Activated T-helper 17 cell treated with anti-CD3 and anti-CD28 coated beads, Interleukin-2, amount 50 U/mL, for 72 hours (primary cell): ENCODE measurements around the gene ADCY7. TPM values are rescaled to one million over a fixed set of nuclear protein-coding genes. Genes with fewer than 3 reads are reported as not detected.
A peak's percentile ranks its signal among the peaks of the same experiment; 100 is the strongest.

Experiments
- ATAC-seq: fragments of 150-1000 bp; cut with Tn5 transposase; replicated peaks from 2 replicates; pipeline ENCODE4 v1.10.0; 2021; ENCODE audit warnings: mild to moderate bottlenecking, moderate library complexity
- H3K27ac Mint-ChIP-seq: one replicate; pipeline ENCODE4 v1.8.0; 2022; ENCODE audit warnings: mixed read lengths
- H3K27me3 Mint-ChIP-seq: one replicate; pipeline ENCODE4 v1.8.0; 2022; ENCODE audit warnings: mixed read lengths
- H3K36me3 Mint-ChIP-seq: one replicate; pipeline ENCODE4 v1.8.0; 2022; ENCODE audit warnings: low read depth, mild to moderate bottlenecking, mixed read lengths
- H3K4me1 Mint-ChIP-seq: one replicate; pipeline ENCODE4 v1.8.0; 2022; ENCODE audit warnings: mixed read lengths
- H3K4me3 Mint-ChIP-seq: one replicate; pipeline ENCODE4 v1.8.0; 2022; ENCODE audit warnings: mild to moderate bottlenecking, mixed read lengths
- H3K9me3 Mint-ChIP-seq: one replicate; pipeline ENCODE4 v1.8.0; 2022; ENCODE audit warnings: mixed read lengths
- total RNA-seq, 2 donors: library from RNA; stranded (reverse); gene quantifications; one replicate each; pipeline ENCODE4 v1.2.3, GENCODE V29; 2022

ADCY7 gene
- total RNA-seq, 2 donors from 2014 or later: 156 to 173 TPM

GRCh38 chr16:50309527-50310307 lies 43.4 kb downstream of the ADCY7 start:
- Mint-ChIP-seq H3K36me3 (peaks cover 74% of the 10 kb centered on the region), H3K27ac (peak overlapping the region; percentile 78)

DNA sequence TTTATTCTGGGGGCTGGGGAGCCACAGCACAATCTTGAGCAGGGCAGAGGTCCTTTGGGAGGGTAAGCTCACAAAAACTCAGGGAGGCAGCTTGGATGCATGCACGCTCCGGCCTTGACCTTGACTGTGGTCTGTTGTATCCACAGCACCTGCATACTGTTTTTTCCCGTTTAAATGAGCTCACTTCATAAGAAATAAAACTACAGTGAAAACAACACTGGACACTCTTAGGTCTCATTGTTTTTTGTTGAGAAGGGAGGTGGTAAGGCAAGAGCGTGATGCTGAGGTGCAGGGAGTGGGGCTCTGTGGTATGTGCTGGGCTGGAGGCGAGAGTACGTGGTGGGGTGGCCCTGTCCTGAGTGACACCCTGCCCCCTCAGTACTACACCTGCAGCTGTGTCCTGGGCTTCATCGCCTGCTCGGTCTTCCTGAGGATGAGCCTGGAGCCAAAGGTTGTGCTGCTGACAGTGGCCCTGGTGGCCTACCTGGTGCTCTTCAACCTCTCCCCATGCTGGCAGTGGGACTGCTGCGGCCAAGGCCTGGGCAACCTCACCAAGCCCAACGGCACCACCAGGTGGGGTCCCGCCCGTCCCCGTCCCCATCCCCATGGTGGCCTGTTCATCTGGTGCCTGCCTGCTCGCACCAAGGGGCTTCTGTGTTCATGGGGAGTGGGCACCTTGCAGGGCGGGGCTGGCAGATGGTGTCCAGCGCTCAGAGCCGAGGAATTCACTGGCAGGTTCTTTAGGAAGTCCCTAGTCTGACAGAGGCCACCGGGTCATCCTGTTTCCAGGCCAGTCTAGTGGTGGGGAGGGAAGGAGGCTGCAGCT lies 44.2 kb downstream of the ADCY7 start:
- Mint-ChIP-seq H3K4me1 (peaks cover 20% of the 10 kb centered on the region), H3K9me3 (no peaks in the 10 kb centered on the region), H3K36me3 (peaks cover 78% of the 10 kb centered on the region), H3K27ac (peak overlapping the region; percentile 78), H3K27me3 (no peaks in the 10 kb centered on the region), H3K4me3 (no peak overlapping the region)
- ATAC-seq: no peak

More at GRCh38 chr16:50309527-50310307, 43.4 kb downstream of the ADCY7 start:
- no peak for ATAC-seq
- Mint-ChIP-seq H3K4me3 (no peak overlapping the region), H3K27me3 (no peaks in the 10 kb centered on the region), H3K9me3 (no peaks in the 10 kb centered on the region), H3K4me1 (peaks cover 20% of the 10 kb centered on the region)

DNA sequence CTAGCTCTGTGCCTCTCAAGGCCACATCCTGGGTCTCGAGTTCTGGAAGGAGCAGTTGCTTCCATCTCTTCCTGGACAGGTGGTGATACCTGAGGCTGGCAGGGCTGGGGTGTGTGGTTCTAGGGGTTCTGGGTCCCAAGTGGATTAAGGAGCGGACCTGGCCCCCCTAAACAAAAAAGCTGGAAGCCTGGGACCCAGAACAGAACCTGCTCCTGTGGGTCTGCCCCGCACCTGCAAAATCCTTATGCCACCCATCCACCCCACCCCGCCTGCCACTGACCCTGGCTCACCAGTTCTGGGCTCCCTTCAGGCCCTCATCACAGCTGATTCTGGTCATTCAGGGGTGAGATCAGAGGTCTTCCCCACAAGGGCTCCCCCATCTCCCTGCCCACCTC lies 44.8 kb downstream of the ADCY7 start:
- Mint-ChIP-seq H3K4me1 (peaks cover 20% of the 10 kb centered on the region), H3K9me3 (no peaks in the 10 kb centered on the region), H3K4me3 (no peak overlapping the region), H3K27ac (peak overlapping the region; percentile 80), H3K36me3 (peaks cover 84% of the 10 kb centered on the region), H3K27me3 (no peaks in the 10 kb centered on the region)
- ATAC-seq: no peak

DNA sequence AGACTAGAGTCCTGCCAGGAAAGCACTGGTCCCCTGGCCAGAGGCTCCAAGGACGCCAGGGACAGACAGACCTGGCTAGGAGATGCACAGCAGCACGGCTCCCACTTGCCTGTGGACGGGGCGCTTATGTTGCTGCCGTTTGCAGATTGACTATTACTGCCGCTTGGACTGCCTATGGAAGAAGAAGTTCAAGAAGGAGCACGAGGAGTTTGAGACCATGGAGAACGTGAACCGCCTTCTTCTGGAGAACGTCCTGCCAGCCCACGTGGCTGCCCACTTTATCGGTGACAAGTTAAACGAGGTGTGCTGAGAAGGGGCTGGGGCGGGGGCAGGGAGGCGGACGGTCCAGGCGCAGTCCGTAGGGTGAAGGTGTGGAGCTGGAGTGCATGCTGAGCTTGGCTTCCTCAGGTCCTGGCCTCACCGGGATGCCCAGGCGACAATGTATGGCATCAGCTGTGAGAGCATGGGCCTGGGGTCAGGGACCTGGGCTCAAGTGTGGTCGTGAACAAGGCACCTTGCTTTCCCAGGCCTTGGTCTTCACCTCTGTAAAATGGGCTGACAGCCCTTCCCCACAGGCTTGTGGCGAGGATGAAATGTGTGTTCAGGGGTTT lies 45.6 kb downstream of the ADCY7 start:
- Mint-ChIP-seq H3K27me3 (no peaks in the 10 kb centered on the region), H3K4me3 (peak overlapping the region; percentile 47), H3K27ac (peak overlapping the region; percentile 80), H3K4me1 (peaks cover 24% of the 10 kb centered on the region), H3K36me3 (peaks cover 85% of the 10 kb centered on the region), H3K9me3 (no peaks in the 10 kb centered on the region)
- ATAC-seq: no peak

DNA sequence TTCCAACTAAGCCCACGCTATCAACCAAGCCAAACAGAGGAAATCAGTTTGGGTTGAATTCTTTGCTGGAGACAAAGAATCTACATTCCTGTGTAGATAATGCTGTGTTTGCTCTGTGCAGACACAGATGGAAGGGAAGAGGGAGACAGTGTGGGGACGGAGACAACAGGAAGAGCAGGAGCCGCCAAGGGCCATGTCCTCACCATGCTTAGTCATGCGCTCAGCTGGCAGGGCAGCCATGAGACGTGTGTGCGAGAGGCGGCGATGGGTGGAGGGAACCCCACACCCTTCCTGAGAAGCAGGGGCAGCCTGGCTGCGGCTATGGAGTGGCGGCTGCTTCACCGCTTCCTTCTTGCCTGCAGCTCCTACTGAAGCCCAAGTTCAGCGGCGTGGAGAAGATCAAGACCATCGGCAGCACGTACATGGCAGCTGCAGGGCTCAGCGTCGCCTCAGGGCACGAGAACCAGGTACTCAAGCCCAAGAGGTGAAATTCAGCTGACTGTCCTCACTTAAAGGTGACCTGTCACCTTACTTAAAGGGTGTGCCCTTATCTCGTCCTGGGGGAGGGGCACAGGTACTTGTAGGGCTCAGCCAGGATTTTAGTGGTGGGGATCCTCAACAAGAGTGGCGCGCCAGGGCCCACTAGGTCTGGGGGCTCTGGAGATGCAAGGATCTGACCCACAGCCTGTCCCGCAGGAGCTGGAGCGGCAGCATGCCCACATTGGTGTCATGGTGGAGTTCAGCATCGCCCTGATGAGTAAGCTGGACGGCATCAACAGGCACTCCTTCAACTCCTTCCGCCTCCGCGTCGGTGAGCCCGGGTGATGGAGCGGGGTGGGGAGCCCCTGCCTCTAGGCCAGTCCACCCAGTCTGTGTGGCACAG lies 47.5 kb downstream of the ADCY7 start:
- H3K27me3 Mint-ChIP-seq: no peaks in the 10 kb centered on the region
- no peaks in the 10 kb centered on the region for H3K9me3 Mint-ChIP-seq
- peaks cover 94% of the 10 kb centered on the region for H3K36me3 Mint-ChIP-seq
- H3K4me3 Mint-ChIP-seq: peak overlapping the region; percentile 47
- peaks cover 23% of the 10 kb centered on the region for H3K4me1 Mint-ChIP-seq
- H3K27ac Mint-ChIP-seq: peak overlapping the region; percentile 80
- peak; percentile 82 for ATAC-seq

GRCh38 chr16:50314665-50315064 lies 48.3 kb downstream of the ADCY7 start:
- peaks cover 95% of the 10 kb centered on the region for H3K36me3 Mint-ChIP-seq
- ATAC-seq: no peak
- H3K27ac Mint-ChIP-seq: peak overlapping the region; percentile 80
- no peak overlapping the region for H3K4me3 Mint-ChIP-seq
- no peaks in the 10 kb centered on the region for H3K27me3 Mint-ChIP-seq
- peaks cover 23% of the 10 kb centered on the region for H3K4me1 Mint-ChIP-seq
- H3K9me3 Mint-ChIP-seq: no peaks in the 10 kb centered on the region

GRCh38 chr16:50315346-50315997 lies 49.1 kb downstream of the ADCY7 start:
- Mint-ChIP-seq H3K4me1 (peaks cover 16% of the 10 kb centered on the region), H3K4me3 (no peak overlapping the region), H3K9me3 (no peaks in the 10 kb centered on the region), H3K27me3 (no peaks in the 10 kb centered on the region), H3K36me3 (peaks cover 95% of the 10 kb centered on the region), H3K27ac (peak overlapping the region; percentile 80)
- no peak for ATAC-seq

GRCh38 chr16:50316102-50316847 lies 49.9 kb downstream of the ADCY7 start:
- Mint-ChIP-seq H3K36me3 (peaks cover 100% of the 10 kb centered on the region), H3K4me1 (peaks cover 16% of the 10 kb centered on the region), H3K27me3 (no peaks in the 10 kb centered on the region), H3K27ac (peak overlapping the region; percentile 69), H3K9me3 (no peaks in the 10 kb centered on the region), H3K4me3 (no peak overlapping the region)
- ATAC-seq: peak; percentile 9

DNA sequence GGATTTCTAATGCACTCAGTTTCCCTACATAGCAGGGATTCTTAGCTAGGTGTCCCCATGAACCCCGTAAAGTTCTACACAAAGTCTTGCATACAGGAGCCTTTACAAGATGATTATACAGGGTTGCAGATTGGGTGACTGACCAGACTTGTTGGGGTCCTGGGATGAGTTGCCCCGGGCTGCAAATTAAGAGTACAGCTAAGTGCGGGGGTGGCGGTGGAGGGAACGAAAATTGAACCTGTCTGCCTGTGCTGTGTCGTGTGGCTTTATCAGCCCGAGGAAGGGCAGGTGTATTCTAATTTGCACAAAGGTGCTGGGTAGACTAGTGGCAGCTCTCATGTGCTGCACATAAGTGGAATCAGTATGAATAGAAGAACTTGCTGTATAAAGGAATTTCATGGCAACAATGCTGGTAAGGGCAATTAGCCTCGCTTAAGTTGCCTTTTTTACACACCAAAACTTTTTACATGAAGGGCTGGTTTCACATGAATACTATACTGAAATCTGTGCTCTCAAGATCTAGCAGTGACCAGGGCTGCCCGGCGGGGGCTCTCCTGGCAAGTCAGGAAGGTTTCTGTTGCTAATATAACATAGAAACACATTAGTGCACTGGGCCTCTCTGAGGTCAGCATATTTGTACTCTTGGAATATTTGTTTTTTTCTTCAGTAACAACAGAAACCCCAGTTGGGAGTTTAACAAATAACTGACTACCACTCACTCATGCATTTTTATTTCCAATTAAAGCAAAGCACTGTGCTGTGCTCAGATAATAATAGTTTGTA lies 50.7 kb downstream of the ADCY7 start:
- Mint-ChIP-seq H3K9me3 (no peaks in the 10 kb centered on the region), H3K4me3 (no peak overlapping the region), H3K4me1 (peaks cover 16% of the 10 kb centered on the region), H3K27me3 (no peaks in the 10 kb centered on the region), H3K36me3 (peaks cover 100% of the 10 kb centered on the region), H3K27ac (peak overlapping the region; percentile 69)
- no peak for ATAC-seq

GRCh38 chr16:50318796-50319578 lies 52.6 kb downstream of the ADCY7 start:
- Mint-ChIP-seq H3K9me3 (no peaks in the 10 kb centered on the region), H3K4me1 (peaks cover 17% of the 10 kb centered on the region), H3K27ac (no peak overlapping the region), H3K27me3 (no peaks in the 10 kb centered on the region), H3K4me3 (no peak overlapping the region), H3K36me3 (peaks cover 97% of the 10 kb centered on the region)
- ATAC-seq: no peak

GRCh38 chr16:50320310-50320709 lies 54.0 kb downstream of the ADCY7 start:
- H3K36me3 Mint-ChIP-seq: peaks cover 97% of the 10 kb centered on the region
- no peaks in the 10 kb centered on the region for H3K27me3 Mint-ChIP-seq
- no peak overlapping the region for H3K27ac Mint-ChIP-seq
- H3K4me1 Mint-ChIP-seq: peaks cover 25% of the 10 kb centered on the region
- no peak overlapping the region for H3K4me3 Mint-ChIP-seq
- no peak for ATAC-seq
- H3K9me3 Mint-ChIP-seq: no peaks in the 10 kb centered on the region

DNA sequence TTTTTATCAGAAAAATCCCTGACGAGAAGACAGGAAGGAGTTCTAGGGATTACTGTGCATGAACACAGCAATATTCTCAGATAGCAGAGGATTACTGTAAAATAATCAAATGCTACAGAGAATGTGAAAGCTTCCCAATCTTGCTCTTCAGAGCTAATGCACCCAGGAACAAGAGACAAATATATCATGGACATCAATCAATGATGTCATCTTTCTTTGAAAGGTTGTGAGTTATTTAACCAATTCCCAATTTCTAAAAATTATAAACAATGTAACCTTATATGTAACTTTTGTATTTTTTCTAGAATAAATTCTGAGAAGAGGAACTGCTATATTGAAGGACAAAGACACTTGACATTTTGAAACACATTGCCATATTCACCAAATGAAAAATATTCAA lies 56.0 kb downstream of the ADCY7 start:
- Mint-ChIP-seq H3K9me3 (no peaks in the 10 kb centered on the region), H3K27me3 (no peaks in the 10 kb centered on the region), H3K4me1 (peaks cover 26% of the 10 kb centered on the region), H3K27ac (no peak overlapping the region), H3K36me3 (peaks cover 89% of the 10 kb centered on the region), H3K4me3 (no peak overlapping the region)
- no peak for ATAC-seq
